GM12878 (cell line): ENCODE results near the gene RPL37A. TPM values are rescaled to one million over a fixed set of nuclear protein-coding genes. Genes with fewer than 3 reads are reported as not detected.

Source experiments
- ASH2L ChIP-seq: fragments of 300-600, 200-600 bp; sonication (generic); IDR thresholded peaks from 2 replicates; pipeline ENCODE4 v1.6.1; 2017; ENCODE audit warnings: low read depth, mild to moderate bottlenecking, borderline replicate concordance
- ATF3 ChIP-seq: IDR thresholded peaks from 2 replicates; pipeline ENCODE4 v1.6.1; 2011; ENCODE audit warnings: low read depth, mild to moderate bottlenecking, low read length, moderate library complexity, borderline replicate concordance; ENCODE audit errors: extremely low read depth
- GATAD2B ChIP-seq: fragments of 450-650 bp; conservative IDR thresholded peaks from 2 replicates; pipeline ENCODE4 v1.6.1; 2017; ENCODE audit warnings: low read depth, mild to moderate bottlenecking, moderate library complexity
- KDM1A ChIP-seq: fragments of 200-600 bp; sonication (generic); IDR thresholded peaks from 2 replicates; pipeline ENCODE4 v1.6.1; 2016; ENCODE audit warnings: borderline replicate concordance
- LARP7 ChIP-seq: fragments of 450-650 bp; IDR thresholded peaks from 2 replicates; pipeline ENCODE4 v1.6.1; 2017; ENCODE audit warnings: mild to moderate bottlenecking
- MYB ChIP-seq: fragments of 150-350 bp; IDR thresholded peaks from 2 replicates; pipeline ENCODE4 v1.6.1; 2014; ENCODE audit warnings: mild to moderate bottlenecking, low read depth, low read length, borderline replicate concordance
- POLR2AphosphoS2 ChIP-seq: IDR thresholded peaks from 2 replicates; pipeline ENCODE4 v1.6.1; 2011; ENCODE audit warnings: low read depth, mild to moderate bottlenecking, low read length, improper control_type of control experiment, moderate library complexity
- PRDM15 ChIP-seq: fragments of 450-650 bp; formaldehyde crosslinking; IDR thresholded peaks from 2 replicates; pipeline ENCODE4 v1.4.0; 2020; ENCODE audit warnings: mild to moderate bottlenecking, moderate library complexity
- RAD21 ChIP-seq: IDR thresholded peaks from 2 replicates; pipeline ENCODE4 v1.6.1; 2011; ENCODE audit warnings: mild to moderate bottlenecking, low read depth, low read length, moderate library complexity; ENCODE audit not compliant: insufficient read depth
- SMAD1 ChIP-seq: fragments of 450-650 bp; IDR thresholded peaks from 2 replicates; pipeline ENCODE4 v1.6.1; 2018; ENCODE audit warnings: mild to moderate bottlenecking, low read depth; ENCODE audit not compliant: partially characterized antibody
- ZBTB11 ChIP-seq: fragments of 450-650 bp; formaldehyde crosslinking; IDR thresholded peaks from 2 replicates; pipeline ENCODE4 v1.5.0; 2022; ENCODE audit warnings: mild to moderate bottlenecking, missing genetic modification characterization
- ZBTB33 ChIP-seq: fragments of 450-650 bp; IDR thresholded peaks from 2 replicates; pipeline ENCODE4 v1.6.1; 2017; ENCODE audit warnings: mild to moderate bottlenecking
- ZNF24 ChIP-seq: fragments of 450-650 bp; IDR thresholded peaks from 2 replicates; pipeline ENCODE4 v1.6.1; 2017; ENCODE audit warnings: antibody characterized with exemption, mild to moderate bottlenecking
- ZZZ3 ChIP-seq: IDR thresholded peaks from 2 replicates; pipeline ENCODE4 v1.6.1; 2011; ENCODE audit warnings: low read depth; ENCODE audit not compliant: control insufficient read depth, insufficient read length
- polyA plus RNA-seq, 11 experiments: library from polyadenylated mRNA; depleted of rRNA in 4 of 11; unstranded in 6 of 11; stranded (reverse) in 5 of 11; fragments of >200 nt; fragmentation: Nextera tagmentation in 4 of 11; fragmentation: Illumina TruSeq in 1 of 11; extraction: Ambion mirVana in 4 of 11; extraction: Trizol in 1 of 11; gene quantifications; 1 replicate in 1 of 11; 2 replicates in 10 of 11; pipeline versions ENCODE4 v1.2.1 to v1.2.3, GENCODE V29; 2011 to 2016; ENCODE audit warnings: inconsistent platforms in 2 of 11, missing spikeins in 2 of 11, low read depth in 1 of 11
- total RNA-seq, 4 experiments: library from RNA; depleted of rRNA in 3 of 4; stranded (reverse); fragments of >200 nt in 3 of 4; fragmentation: Illumina TruSeq in 1 of 4; extraction: Trizol in 1 of 4; gene quantifications; 2 replicates each; pipeline versions ENCODE4 v1.2.1 to v1.2.3, GENCODE V29; 2013 to 2021

Gene RPL37A
- total and polyA plus RNA-seq, 10 of the 15 experiments (the other 5 are each of a cell fraction or from before 2014, with no cell fraction given): 2,847 to 6,854 (median 5,110) TPM

- no peak for TF ChIP-seq MYB
- no peak for TF ChIP-seq PRDM15 (CRISPR knock-in tag)
- TF ChIP-seq RAD21: no peak
- TF ChIP-seq POLR2AphosphoS2: peak; percentile 98
- TF ChIP-seq ZZZ3: no peak
- TF ChIP-seq ZNF24: peak; percentile 69
- no peak for TF ChIP-seq ZBTB11 (CRISPR knock-in tag)
- peak; percentile 96; the same call in 1 of the 2 replicates for TF ChIP-seq ASH2L
- 0 out of 2 replicates have a peak, but pooled peaks have one; percentile 13 for TF ChIP-seq ZBTB33
- TF ChIP-seq SMAD1: peak; percentile 89
- TF ChIP-seq LARP7: peak; percentile 91
- peak; percentile 62; the same call in 1 of the 2 replicates for TF ChIP-seq GATAD2B
- TF ChIP-seq ATF3: no peak
- TF ChIP-seq KDM1A: no peak
These were observed at the start of gene RPL37A (continued) for GRCh38 chr2:216498379-216499352.
